HG02798 (cell line): Measurements from ENCODE around the gene CEP120.
A peak's percentile ranks its signal among the peaks of the same experiment; 100 is the strongest.
"Not testable (repeated sequence)": the region's sequence is repeated elsewhere in the genome, so short reads cannot be mapped to it uniquely, and the experiment has no call there.

Experiments
- ATAC-seq: cut with Tn5 transposase; IDR thresholded peaks from one replicate; pipeline ENCODE4 v1.9.1; 2021; ENCODE audit warnings: mild to moderate bottlenecking; ENCODE audit not compliant: unreplicated experiment, poor library complexity

CEP120 gene

DNA sequence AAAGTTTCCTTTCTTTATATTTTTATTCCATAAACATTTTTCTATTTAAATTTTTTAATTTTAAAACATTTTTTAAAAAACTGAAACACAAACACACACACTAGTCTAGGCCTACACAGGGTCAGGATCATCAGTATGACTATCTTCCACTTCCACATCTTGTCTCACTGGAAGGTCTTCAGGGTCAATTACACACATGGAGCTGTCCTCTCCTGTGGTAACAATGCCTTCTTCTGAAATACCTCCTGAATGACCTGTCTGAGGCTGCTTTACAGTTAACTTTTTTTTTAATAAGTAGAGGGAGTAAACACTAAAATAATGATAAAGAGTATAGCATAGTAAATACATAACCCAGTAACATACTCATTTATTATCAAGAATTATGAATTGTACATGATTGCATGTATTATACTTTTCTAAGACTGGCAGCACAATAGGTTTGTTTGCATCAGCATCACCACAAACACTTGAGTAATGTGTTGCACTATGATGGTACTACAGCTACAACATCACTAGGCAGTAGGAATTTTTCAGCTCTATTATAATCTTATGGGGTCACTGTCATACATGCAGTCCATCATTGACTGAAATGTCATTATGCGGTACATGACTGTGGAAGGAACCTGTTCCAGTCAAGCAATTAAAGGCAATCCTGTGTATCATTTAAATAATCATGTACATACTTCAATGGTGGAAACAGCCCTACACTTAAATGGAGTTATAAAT is 17.4 kb upstream of the CEP120 start:
- no peak for ATAC-seq

DNA sequence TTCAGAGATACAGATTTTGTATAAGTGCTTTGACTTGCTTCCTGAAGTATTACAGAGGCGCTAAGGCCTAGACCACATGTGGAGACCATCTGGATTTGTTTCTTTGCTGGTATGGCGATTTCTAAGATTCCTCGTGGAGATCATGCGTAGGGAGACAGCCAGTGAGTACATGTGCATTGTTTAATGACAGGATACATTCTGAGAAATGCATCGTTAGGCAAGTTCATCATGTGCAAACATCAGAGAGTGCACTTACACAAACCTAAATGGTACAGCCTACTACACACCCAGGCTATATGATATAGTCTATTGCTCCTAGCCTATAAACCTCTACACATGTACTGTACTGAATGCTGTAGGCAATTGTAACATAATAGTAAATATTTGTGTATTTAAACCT is 16.5 kb upstream of the CEP120 start:
- ATAC-seq = no peak

DNA sequence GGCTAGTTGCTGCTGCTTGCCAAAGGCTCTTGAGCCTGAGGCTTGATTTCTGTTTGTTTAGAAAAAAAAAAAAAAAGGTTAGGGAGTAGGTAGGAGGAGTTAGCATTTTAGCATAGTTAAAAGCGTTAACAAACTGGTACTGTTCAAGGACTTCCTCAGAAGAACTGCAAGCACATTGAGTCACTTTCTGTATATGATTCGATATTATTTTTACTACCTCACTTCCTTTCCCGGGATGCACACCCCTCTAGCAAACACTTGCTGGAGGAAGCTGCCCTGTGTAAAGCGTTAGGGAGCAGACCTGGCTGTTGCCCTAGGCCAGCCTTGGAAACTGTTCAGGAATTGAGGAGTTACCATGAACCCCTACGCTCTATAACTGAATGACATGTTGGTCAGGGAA is 15.7 kb upstream of the CEP120 start:
- peak; percentile 44 for ATAC-seq

DNA sequence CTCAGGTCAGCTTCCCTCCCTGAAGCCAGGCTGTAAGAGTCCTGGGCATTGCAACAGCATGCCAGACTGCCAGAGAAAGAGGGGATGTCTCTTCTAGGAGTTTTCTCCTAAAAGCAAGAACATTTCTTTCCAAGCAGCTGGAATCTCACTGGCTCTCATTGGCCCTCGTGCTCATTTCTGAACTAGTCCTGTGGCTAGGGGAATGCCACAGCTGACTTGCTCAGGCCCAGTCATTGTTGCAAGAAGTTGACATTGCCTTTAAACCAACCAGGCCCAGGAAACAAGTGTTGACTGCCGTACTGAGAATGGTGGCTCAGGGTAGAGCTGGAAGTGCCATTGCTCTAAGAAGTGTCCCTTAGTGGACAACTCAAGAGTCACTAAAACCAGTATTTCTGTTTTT is 15.0 kb upstream of the CEP120 start:
- ATAC-seq = peak; percentile 85

DNA sequence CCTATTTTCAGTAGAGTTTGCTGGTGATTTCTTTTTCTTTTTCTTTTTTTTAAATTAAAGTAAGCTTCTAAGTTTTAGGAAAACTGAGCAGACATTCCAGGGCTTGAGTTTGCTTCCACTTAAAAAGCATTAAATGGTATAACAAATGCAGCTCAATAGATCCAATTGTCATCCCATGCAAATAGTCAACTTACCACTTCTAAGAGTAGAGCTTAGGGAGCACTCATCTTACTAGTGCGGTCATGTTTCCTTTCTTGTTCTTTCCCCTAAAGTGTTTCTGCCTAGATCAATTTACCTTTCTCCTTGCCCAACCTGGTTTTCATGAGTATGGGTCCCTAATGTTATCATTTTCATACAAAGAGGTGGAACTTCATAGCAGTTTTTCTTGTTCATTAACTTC is 13.0 kb upstream of the CEP120 start:
- no peak for ATAC-seq

DNA sequence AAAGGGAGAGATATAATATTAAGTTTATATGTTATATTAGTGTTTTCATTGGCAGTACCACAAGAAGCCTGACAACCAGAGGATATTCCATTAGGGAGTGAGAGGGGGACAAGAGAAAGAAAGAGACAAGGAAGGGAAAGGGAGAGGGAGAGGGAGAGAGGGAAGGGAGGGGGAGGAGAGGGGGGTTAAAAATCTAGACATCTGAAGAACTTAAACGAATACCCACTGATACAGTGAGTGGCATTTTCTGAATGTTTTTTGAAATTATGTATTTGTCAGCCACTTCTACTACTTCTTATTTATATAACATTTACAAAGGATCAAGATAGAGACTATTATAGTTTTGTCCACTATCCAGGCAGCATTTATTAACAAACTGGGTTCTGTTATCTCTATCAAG is 11.6 kb upstream of the CEP120 start:
- no peak for ATAC-seq

DNA sequence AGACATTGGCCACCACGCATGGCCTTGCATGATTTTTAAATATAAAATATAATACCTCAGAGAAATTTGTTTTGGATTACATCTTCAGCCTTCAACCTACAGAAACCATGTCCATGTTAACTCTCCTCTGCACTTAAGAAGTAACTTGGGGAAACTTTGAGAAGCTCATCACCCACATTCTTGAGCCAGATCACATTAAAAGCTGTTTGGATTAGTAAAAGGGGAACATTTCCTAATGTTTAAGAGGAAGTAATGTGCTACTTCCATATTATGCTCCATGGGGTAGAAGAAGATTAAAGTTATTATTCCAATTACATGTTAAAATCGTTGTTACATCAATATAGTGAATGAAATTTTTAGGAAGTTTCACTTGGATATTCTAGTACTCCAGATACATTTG is 10.4 kb upstream of the CEP120 start:
- ATAC-seq = no peak

DNA sequence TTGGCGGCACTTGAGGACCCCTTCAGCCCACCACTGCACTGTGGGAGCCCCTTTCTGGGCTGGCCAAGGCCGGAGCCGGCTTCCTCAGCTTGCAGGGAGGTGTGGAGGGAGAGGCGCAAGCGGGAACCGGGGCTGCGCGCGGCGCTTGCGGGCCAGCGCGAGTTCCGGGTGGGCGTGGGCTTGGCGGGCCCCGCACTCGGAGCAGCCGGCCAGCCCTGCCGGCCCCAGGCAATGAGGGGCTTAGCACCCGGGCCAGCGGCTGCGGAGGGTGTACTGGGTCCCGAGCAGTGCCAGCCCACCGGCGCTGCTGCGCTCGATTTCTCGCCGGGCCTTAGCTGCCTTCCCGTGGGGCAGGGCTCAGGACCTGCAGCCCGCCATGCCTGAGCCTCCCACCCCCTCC is 7.2 kb upstream of the CEP120 start:
- not testable (repeated sequence) for ATAC-seq

DNA sequence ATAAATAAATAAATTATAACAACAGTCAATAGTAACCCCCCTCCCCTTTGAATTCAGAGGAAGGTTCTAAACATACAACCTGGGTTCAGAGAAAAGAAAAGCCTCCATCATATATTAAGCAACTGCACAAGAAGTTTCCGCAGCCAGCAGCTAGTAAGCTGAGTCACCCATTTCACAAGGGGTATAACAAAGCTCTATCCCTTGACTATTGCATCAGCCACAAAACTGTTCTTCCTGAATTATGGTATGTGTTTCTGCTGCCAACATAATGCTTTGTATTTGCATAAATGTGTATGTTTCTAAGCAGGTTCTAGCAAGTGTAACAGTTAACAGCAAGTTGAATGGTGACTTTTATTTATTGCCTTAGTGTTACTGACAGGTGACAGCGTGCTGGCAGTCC is 6.8 kb upstream of the CEP120 start:
- no peak for ATAC-seq

DNA sequence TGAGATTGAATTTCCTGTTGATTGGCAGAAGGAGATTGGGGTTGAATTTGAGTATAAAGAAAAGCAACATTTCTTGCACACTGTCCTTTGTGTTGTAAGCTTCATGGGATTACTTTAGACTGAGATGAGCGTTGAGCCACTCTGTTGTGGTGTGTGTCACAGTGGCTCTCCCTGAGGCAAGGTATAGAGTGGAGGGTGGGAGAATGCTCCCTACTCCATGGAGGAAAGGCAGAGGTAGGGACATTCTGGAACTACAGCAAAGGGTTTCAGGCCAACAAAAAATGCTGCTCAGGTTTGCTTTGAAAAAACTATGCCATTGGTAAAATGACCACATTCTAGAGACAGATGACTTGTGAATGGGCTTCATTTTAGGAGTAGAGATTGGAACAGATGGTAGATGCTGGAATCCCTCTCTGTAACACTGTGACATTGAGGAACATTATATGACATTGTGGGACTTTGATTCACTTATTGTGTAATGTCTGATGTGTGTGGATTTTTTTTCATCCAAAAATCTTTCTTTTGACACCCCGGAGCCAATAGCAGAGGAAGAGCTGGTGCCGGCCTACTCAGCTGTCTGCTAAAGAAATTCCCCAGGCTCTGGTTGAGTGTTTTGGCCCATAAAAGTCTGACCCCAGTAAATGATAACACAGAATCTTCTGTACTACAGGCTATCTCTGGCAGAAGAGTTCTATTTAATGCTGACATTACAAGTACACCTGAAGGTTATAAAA is 6.2 kb upstream of the CEP120 start:
- ATAC-seq = no peak

DNA sequence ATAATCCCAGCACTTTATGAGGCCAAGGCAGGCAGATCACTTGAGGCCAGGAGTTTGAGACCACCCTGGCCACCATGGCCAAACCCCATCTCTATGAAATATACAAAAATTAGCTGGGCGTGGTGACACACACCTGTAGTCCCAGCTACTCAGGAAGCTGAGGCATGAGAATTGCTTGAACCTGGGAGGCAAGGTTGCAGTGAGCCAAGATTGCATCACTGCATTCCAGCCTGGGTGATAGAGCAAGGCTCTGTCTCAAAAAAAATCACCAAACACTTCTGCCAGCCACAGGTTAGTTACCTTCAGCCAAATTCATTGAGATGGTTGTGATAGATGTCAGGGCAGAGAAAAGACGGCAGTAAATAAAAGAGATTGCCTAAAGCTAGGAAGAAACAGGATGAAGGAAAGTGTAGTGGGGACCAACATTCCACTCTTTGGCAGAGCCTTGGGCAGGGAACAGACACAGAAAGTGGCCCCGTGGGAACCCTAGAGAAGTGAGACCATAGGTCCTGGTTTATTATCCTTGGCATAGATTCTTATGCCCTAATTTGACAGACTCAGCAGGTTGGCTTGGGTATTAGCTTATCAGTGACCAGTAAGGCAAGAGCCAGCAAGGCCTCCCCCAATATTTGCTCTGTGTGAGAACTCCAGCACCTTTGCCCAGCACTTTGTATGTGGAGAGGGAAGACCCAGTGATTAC is 5.5 kb upstream of the CEP120 start:
- ATAC-seq = no peak

DNA sequence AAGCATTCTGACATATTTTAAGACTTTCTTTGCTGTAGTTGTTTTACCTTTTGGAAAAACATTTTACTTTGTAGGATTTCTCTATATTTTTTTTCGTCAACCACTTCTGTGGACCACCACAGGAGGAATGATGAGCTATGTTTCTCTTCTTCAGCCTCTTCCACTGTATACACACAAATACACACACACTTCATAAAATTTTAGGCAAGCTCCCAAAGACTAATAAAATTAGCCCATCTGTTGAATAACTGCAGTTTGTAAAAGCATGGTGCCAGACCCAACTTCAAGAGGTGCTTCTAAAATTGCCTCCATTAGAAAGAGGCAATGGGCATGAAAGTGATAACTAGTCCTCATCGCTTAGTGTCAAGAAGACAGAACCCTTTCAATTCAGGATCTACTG is 4.1 kb upstream of the CEP120 start:
- ATAC-seq = no peak

DNA sequence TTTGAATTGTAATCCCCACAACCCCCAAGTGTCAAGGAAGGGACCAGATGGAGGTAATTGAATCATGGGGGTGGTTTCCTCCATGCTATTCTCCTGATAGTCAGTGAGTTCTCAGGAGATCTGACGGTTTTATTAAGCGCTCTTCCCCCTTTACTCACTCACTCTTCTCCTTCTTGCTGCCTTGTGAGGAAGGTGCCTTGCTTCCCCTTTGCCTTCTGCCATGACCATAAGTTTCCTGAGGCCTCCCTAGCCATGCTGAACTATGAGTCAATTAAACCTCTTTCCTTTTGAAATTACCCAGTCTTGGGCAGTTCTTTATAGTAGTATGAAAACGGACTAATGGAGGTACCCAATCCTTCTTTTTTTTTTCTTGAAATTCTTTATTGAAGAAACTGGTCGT is 2.2 kb upstream of the CEP120 start:
- no peak for ATAC-seq

DNA sequence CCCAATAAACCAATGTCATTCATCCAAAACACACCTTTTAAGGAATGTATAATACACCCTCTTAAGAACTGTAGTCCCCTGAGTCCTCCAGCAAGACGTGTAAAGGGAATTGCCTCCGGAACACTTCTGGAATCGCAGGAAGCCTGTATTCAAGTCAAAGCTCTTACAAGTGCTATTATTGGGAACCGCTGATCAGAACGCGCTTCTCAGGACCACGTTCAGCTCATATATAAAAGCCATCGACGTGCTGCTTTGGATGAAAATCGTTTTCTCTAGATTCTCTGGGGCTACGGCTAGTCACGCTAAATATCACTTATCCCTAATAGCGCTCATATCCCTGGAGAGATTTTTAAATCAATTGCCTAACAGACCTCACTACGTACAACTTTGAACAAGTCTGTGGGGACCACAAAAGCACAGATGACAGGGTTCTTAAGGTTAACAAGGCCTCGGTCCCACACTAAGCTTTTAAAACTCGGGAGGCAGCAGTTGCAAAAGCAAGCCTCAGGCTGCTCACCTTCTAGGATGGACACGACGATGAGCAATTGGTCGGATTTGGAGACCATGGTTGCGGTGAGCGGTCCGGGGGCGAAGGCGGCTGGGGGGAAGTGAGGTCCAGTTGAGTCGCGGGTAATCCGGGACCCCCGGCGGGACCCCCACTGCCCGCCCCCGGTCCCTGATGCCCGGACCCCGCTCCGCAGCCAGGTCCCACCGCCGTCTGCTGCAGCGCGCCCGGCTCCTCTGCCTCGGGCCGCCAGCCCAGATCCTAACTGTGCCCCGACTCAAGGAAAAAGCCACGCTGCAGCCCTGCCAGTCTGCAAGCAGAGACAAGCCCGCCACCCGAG is 548 bp downstream of the CEP120 start:
- peak; percentile 18 for ATAC-seq

DNA sequence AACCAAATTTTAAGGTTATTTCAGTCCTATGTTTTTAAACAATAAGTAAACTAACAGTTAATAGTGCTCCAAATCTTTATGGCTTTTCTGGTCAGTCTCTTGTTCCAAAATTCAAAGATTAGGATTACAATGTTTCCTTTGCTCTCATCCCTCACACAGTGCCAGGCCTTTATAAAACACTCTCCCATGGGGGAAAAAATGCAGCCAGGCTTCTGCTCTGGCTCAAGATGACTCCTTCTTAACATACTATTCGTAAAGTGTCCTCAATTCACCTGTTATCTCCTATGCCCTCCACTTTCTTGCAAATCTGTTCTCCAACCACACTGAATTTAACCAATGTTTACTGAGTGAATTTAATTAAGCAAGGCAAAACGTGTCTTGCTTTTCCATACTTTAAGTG is 1.4 kb downstream of the CEP120 start:
- ATAC-seq = no peak

DNA sequence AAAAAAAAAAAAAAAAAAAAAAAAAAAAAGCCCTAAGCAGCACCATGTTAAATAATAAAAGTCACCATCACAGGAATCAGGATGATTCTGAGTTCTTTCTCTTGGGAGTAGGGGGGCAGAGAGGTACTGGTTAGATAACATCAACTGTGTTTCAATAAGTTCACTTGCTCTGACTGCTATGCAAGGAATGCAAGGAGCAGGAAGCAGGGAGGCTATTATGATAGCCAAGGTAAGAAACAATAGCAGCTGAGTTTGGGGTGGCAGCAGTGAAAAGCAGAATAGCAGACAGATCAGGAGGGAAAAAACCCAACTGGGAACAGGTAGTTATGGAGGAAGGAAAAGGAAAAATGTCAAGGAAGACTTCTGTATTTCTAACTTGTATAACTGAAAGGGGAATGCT is 8.2 kb downstream of the CEP120 start:
- no peak for ATAC-seq

DNA sequence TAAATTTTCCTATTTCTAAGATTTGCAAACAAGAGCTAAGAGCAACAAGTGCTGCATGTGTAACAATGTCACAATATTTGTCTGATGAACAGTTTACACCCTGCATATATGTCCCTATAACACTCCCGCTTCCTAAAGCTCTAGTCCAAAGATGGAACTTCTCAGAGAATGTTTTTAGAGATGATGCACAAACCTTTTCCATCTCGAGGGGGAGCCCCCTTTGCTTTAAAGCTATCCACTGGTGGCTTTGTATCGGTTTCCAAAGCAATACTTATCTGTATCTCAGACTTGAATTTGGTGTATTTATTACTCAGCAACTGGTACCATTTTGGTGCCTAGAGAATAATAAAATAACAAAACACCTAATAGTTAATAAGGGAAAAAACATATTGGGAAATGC is 11.0 kb downstream of the CEP120 start:
- no peak for ATAC-seq

DNA sequence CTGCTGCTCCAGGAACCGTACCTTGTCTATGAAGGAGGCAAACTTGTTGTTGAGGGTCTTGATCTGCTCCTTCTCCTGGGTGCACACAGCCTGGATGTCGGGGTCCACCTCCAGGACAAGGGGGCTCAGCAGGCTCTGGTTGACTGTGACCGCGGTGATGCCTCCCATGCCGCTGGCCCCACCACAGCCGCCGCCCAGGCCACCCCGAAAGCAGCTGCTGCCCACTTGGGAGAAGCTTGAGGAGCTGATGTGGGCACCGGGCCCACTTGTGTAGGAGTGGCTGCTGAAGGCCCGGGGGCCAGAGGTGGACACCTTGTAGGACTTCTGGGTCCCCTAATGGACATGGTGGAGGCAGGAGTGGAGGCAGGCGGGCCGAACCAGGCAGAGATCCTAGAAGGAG is 21.2 kb downstream of the CEP120 start:
- ATAC-seq = not testable (repeated sequence)

DNA sequence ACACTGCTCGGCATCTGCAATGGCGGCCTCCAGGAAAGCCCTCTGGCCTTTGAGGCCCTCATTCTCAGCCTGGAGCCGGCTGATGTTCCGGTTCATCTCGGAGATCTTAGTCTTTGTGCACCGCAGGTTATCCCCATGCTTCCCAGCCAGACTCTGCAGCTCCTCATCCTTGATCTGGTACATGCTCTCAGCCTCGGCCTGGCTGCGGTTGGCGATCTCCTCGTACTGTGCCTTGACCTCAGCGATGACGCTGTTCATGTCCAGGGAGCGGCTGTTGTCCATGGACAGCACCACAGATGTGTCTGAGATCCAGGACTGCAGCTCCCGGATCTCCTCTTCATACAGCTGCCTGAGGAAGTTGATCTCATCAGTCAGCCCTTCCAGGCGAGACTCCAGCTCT is 21.9 kb downstream of the CEP120 start:
- no peak for ATAC-seq

DNA sequence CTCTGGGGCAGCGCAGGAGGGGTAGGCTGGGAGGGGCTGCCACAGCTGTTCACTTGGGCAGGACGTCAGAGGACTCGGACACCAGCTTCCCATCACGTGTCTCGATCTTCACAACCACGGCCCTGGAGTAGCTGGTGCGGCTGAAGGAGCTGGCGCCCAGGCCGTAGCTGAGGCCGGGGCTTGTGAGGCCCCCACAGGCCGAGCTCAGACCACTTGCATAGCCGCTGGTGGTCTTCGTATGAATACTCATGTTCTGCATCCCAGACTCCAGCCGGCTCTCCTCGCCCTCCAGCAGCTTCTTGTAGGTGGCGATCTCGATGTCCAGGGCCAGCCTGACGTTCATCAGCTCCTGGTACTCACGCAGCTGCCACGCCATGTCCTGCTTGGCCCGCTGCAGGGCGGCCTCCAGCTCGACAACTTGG is 22.3 kb downstream of the CEP120 start:
- ATAC-seq = not testable (repeated sequence)
